ENCODE data around the gene CD300LD.

The CD300LD gene

DNA sequence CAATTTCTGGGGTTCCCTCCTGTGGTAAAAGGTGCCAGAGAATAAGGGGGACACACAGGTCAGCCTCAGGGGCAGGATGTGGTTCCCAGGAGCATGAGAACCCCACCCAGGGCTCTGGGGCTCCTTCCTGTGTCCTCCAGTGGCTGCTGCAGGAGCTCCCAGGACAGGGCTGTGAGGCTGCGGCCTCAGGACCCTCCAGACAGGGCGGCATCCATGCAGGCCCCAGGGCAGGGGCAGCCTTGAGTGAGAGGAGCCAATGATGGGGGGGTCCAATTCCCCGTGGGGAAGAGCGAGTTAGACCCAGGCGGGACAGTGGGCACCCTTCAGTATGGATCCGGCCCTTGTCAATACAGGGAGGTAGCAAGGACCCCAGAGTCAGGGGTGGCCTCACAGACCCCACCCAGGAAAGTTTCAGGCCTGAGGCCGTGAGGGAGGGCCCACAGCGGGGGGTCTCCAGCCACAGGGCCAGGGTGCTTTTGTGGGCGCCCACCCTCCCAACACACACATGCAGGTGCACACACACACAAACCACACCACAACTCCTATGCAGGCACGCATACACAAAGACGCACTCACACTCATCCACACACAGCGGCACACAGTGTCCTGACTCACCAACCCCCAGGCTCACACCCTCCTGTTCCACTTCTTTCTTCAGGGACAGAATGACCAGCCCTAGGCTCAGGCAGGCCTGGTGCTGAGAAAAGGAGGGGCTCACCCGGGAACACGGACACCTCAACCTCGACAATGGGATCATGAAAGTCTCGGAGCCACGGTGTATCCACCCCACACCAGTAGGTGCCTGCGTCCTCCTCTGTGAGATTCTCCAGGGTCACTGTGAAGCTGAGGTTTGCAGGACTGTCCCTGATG lies 48.0 kb downstream of the CD300LD start:
- H3K9me3 ChIP-seq (ENCODE audit: low read length): no peaks in the 10 kb centered on the region
- H3F3A ChIP-seq (ENCODE audit: insufficient read depth, low read length): no peaks in the 10 kb centered on the region
- no peaks in the 10 kb centered on the region for H3K36me3 ChIP-seq (ENCODE audit: insufficient read depth, low read length)
- no peaks in the 10 kb centered on the region for H3K4me1 ChIP-seq (ENCODE audit: insufficient read depth, low read length, severe bottlenecking)
- TF ChIP-seq CTCF (IDR thresholded peaks at IDR 0.05; ENCODE audit: low read length) (no peak), EZH2 (IDR thresholded peaks at IDR 0.05; ENCODE audit: borderline replicate concordance, low read length) (no peak)
- H3K27ac ChIP-seq (ENCODE audit: low read depth, low read length, poor library complexity, severe bottlenecking): no peak overlapping the region
- H4K20me1 ChIP-seq (ENCODE audit: insufficient read depth, low read length): no peaks in the 10 kb centered on the region
- no peak overlapping the region for H3K4me2 ChIP-seq (ENCODE audit: low read length)
- H3K9ac ChIP-seq (ENCODE audit: low read length): no peak overlapping the region
- H3K9me2 ChIP-seq (ENCODE audit: low read depth, low read length): no peaks in the 10 kb centered on the region
- no peaks in the 10 kb centered on the region for H3K79me2 ChIP-seq (ENCODE audit: insufficient read depth, low read length)
- H2AFZ ChIP-seq (ENCODE audit: low read length): no peak overlapping the region
- H3K4me3 ChIP-seq (ENCODE audit: low read depth, low read length, poor library complexity, severe bottlenecking): no peak overlapping the region
- H3K27me3 ChIP-seq (ENCODE audit: insufficient read depth, low read length): no peaks in the 10 kb centered on the region

GRCh38 chr17:74543406-74543805 lies 48.7 kb downstream of the CD300LD start:
- Histone ChIP-seq H4K20me1 (ENCODE audit: insufficient read depth, low read length) (no peaks in the 10 kb centered on the region), H3K9me2 (ENCODE audit: low read depth, low read length) (no peaks in the 10 kb centered on the region), H3K36me3 (ENCODE audit: insufficient read depth, low read length) (no peaks in the 10 kb centered on the region), H3K9me3 (ENCODE audit: low read length) (no peaks in the 10 kb centered on the region), H3F3A (ENCODE audit: insufficient read depth, low read length) (no peaks in the 10 kb centered on the region), H3K4me3 (ENCODE audit: low read depth, low read length, poor library complexity, severe bottlenecking) (no peak overlapping the region), H3K27ac (ENCODE audit: low read depth, low read length, poor library complexity, severe bottlenecking) (no peak overlapping the region), H3K79me2 (ENCODE audit: insufficient read depth, low read length) (no peaks in the 10 kb centered on the region), H2AFZ (ENCODE audit: low read length) (no peak overlapping the region), H3K27me3 (ENCODE audit: insufficient read depth, low read length) (no peaks in the 10 kb centered on the region), H3K4me2 (ENCODE audit: low read length) (no peak overlapping the region), H3K9ac (ENCODE audit: low read length) (no peak overlapping the region), H3K4me1 (ENCODE audit: insufficient read depth, low read length, severe bottlenecking) (no peaks in the 10 kb centered on the region)
- no peak for TF ChIP-seq CTCF (IDR thresholded peaks at IDR 0.05; ENCODE audit: low read length)
- no peak for TF ChIP-seq EZH2 (IDR thresholded peaks at IDR 0.05; ENCODE audit: borderline replicate concordance, low read length)

GRCh38 chr17:74542727-74543383 lies 49.2 kb downstream of the CD300LD start:
- Histone ChIP-seq H3K4me1 (ENCODE audit: insufficient read depth, low read length, severe bottlenecking) (no peaks in the 10 kb centered on the region), H4K20me1 (ENCODE audit: insufficient read depth, low read length) (no peaks in the 10 kb centered on the region), H3F3A (ENCODE audit: insufficient read depth, low read length) (no peaks in the 10 kb centered on the region), H3K9me2 (ENCODE audit: low read depth, low read length) (no peaks in the 10 kb centered on the region), H3K36me3 (ENCODE audit: insufficient read depth, low read length) (no peaks in the 10 kb centered on the region), H3K4me3 (ENCODE audit: low read depth, low read length, poor library complexity, severe bottlenecking) (no peak overlapping the region), H3K79me2 (ENCODE audit: insufficient read depth, low read length) (no peaks in the 10 kb centered on the region), H2AFZ (ENCODE audit: low read length) (no peak overlapping the region), H3K9me3 (ENCODE audit: low read length) (no peaks in the 10 kb centered on the region), H3K27me3 (ENCODE audit: insufficient read depth, low read length) (no peaks in the 10 kb centered on the region), H3K9ac (ENCODE audit: low read length) (no peak overlapping the region), H3K4me2 (ENCODE audit: low read length) (no peak overlapping the region), H3K27ac (ENCODE audit: low read depth, low read length, poor library complexity, severe bottlenecking) (no peak overlapping the region)
- TF ChIP-seq CTCF (IDR thresholded peaks at IDR 0.05; ENCODE audit: low read length): no peak
